Stimulated activated memory B cell treated with anti-CD40 and anti-IgM and Interleukin-4, amounts not matched to agents 10 μg/mL and 1 μg/mL and 100 μg/mL, for 72 hours (primary cell): ENCODE results near the gene NAP1L1.
"Not testable (repeated sequence)": the region's sequence is repeated elsewhere in the genome, so short reads cannot be mapped to it uniquely, and the experiment has no call there.

Experiments used
- ATAC-seq: fragments of 150-1000 bp; cut with Tn5 transposase; 2 replicates; pipeline ENCODE4 v1.10.0; 2021
- H3K27ac Mint-ChIP-seq: one replicate; pipeline ENCODE4 v1.8.0; 2022; ENCODE audit warnings: mild to moderate bottlenecking, mixed read lengths
- H3K27me3 Mint-ChIP-seq: one replicate; pipeline ENCODE4 v1.8.0; 2022; ENCODE audit warnings: mixed read lengths
- H3K36me3 Mint-ChIP-seq: one replicate; pipeline ENCODE4 v1.8.0; 2022; ENCODE audit warnings: mixed read lengths
- H3K4me1 Mint-ChIP-seq: one replicate; pipeline ENCODE4 v1.8.0; 2022; ENCODE audit warnings: mixed read lengths
- H3K4me3 Mint-ChIP-seq: one replicate; pipeline ENCODE4 v1.8.0; 2022; ENCODE audit warnings: mild to moderate bottlenecking, moderate library complexity, mixed read lengths
- H3K9me3 Mint-ChIP-seq: one replicate; pipeline ENCODE4 v1.8.0; 2022; ENCODE audit warnings: mixed read lengths

The NAP1L1 gene

DNA sequence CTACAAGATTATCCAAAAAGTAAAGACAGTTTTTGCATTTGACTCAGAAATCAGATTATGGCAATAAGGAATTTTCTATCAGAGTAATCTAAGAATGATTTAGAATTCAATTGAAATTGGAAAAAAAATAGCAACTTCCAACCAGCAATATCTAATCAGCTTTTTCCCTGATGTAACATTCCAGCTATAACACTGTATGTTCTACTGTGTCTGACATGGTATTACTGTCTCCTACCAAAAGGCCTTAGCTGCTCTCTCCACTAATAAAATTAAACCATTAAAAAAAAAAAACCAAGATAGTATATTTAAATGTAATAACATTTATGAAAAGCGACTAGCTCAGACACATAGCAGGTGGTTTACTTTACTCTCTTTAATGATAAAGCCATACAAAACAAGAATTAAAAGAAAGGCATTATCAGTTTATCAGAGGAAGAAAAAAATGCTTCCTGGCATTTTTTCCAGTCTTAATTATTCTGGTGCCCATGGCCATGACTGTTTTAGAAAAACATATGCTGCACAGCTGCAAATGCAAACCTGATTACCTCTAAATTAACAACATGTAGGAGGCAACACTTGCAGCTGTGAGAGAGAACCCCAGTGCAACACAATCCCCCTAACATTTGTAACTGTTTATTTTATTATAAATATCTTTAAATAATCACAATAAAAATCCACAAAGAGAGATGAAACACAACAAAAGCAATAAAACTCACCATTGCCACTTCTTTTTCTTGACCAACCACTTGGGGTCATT is 81.7 kb downstream of the NAP1L1 start:
- H3K27ac Mint-ChIP-seq: no peak overlapping the region
- H3K4me1 Mint-ChIP-seq: no peaks in the 10 kb centered on the region
- no peaks in the 10 kb centered on the region for H3K36me3 Mint-ChIP-seq
- H3K4me3 Mint-ChIP-seq: no peak overlapping the region
- H3K27me3 Mint-ChIP-seq: no peaks in the 10 kb centered on the region
- peaks cover 6% of the 10 kb centered on the region for H3K9me3 Mint-ChIP-seq
- no peak for ATAC-seq

DNA sequence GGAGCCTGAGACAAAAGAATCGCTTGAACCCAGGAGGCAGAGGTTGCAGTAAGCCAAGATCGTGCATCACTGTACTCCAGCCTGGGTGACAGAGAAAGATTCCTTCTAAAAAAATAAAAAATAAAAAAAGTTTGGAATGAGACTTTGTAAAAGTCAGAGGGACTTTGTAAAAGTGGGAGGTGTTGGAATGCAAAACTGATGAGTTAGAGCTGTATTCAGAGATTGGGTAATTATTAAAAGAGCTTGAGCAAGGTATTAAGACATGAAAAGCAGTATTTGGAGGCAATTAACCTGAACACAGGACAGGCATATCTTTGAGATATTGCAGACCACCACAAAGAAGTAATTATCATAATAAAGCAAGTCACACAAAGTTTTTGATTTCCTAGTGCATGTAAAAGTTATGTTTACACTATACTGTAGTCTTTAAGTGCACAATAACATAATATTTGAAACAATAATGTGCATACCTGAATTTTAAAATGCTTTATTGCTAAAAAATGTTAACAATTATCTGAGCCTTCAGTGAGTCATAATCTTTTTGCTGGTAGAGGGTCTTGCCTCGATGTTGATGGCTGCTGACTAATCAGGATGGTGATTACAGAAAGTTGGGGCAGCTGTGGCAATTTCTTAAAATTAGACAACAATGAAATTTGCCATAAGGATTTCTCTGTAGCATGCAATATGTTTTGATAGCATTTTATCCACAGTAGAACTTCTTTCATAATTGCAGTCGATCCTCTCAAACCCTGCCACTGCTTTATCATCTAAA is 86.0 kb downstream of the NAP1L1 start:
- Mint-ChIP-seq H3K4me1 (no peaks in the 10 kb centered on the region), H3K9me3 (no peaks in the 10 kb centered on the region), H3K4me3 (no peak overlapping the region), H3K27ac (no peak overlapping the region), H3K36me3 (no peaks in the 10 kb centered on the region), H3K27me3 (peaks cover 6% of the 10 kb centered on the region)
- no peak for ATAC-seq

DNA sequence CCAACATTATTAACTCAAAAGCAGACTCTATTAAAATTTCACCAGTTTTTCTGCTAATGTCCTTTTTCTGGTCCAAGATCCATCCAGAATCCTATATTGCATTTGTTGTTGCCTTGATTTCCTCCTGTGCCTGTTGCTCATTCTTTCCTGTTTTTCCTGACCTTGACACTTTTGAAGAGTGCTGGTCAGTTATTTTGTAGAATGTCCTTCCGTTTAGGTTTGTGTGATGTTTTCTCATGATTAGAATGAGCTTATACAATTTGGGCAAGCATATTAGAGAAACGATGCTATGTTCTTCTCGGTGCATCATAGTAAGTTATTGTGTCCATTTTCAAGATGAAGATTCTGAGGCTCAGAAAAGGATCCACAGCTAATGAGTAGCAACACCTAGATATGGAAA is 86.8 kb downstream of the NAP1L1 start:
- H3K9me3 Mint-ChIP-seq: no peaks in the 10 kb centered on the region
- peaks cover 13% of the 10 kb centered on the region for H3K27me3 Mint-ChIP-seq
- no peaks in the 10 kb centered on the region for H3K4me1 Mint-ChIP-seq
- no peak overlapping the region for H3K27ac Mint-ChIP-seq
- no peak for ATAC-seq
- H3K36me3 Mint-ChIP-seq: no peaks in the 10 kb centered on the region
- no peak overlapping the region for H3K4me3 Mint-ChIP-seq

DNA sequence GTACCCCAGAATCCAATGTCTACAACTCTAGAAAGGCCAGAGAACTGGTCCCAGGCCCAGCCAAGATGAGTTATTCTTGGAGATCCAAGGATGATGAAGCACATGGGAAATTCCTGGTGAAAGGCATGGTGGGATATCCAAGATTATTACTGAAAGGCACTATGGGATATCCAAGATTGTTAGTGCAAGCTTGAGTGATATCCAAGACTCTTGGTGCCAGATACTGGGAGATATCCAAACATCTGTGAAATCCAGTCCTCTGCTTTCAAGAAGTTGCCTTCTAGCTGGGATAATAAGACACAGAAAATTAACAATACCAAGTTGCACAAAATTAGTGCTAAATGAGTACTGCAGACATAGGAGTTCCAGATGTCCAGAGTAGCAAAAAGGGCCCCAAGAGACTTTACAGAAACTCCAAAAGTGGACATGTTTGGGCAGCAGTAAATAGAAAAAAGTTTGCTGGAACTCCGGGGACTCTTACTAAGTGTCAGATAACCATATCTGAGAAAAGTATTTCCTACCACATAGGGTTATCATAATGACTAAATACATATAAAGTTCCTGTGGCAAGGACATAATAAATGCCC is 87.5 kb downstream of the NAP1L1 start:
- H3K9me3 Mint-ChIP-seq: no peaks in the 10 kb centered on the region
- H3K36me3 Mint-ChIP-seq: no peaks in the 10 kb centered on the region
- peaks cover 13% of the 10 kb centered on the region for H3K27me3 Mint-ChIP-seq
- no peak overlapping the region for H3K4me3 Mint-ChIP-seq
- no peak for ATAC-seq
- no peak overlapping the region for H3K27ac Mint-ChIP-seq
- no peaks in the 10 kb centered on the region for H3K4me1 Mint-ChIP-seq

DNA sequence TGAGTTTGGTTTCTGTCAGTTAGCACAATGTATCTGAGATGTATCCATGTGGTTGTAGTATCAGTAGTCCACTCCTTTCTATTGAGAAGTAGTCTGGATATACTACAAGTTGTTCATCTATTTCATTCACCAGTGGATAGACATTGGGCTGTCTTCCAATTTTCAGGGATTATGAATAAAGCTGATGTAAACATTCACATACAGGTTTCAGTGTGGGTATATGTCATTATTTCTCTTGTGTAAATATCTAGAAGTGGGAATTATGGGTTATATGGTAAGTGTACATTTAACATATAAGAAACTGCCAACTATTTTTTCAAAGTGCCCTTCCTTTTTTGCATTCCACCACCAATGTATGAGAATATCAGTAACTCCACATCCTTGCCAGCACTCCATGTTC is 88.8 kb downstream of the NAP1L1 start:
- H3K9me3 Mint-ChIP-seq: no peaks in the 10 kb centered on the region
- no peak overlapping the region for H3K4me3 Mint-ChIP-seq
- H3K27ac Mint-ChIP-seq: no peak overlapping the region
- ATAC-seq: no peak
- H3K4me1 Mint-ChIP-seq: no peaks in the 10 kb centered on the region
- H3K27me3 Mint-ChIP-seq: peaks cover 13% of the 10 kb centered on the region
- no peaks in the 10 kb centered on the region for H3K36me3 Mint-ChIP-seq

DNA sequence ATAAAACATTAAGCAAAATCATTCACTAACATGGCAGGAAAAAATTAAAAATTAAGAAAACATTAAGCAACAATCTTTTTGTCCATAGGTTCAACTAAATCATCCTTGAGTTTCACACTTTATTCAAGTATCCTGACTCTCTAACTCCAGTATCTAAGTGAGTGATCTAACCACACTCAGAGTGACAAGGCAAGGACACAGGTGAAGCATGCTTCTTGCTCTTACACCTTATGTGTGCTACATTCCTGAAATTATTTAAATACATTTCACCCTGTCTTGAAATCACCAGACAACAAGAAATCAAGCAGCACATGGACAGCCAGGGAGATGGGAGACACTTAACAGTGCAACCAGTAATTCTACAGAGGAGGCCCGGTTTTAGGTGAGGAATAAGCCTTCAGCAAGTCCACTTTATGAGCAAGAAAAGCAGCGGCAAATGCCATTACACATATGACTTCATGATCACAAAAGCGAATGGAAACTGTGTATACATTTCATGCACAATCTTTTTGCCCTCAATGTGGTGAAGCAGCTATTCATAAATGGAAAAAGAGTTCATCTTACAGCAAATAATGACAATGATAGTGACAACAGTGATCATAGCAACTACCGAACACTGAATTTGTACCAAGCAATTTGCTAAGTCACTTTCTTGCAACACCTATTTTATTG is 90.3 kb downstream of the NAP1L1 start:
- H3K4me3 Mint-ChIP-seq: no peak overlapping the region
- no peaks in the 10 kb centered on the region for H3K4me1 Mint-ChIP-seq
- peaks cover 28% of the 10 kb centered on the region for H3K27me3 Mint-ChIP-seq
- no peak for ATAC-seq
- H3K36me3 Mint-ChIP-seq: no peaks in the 10 kb centered on the region
- H3K9me3 Mint-ChIP-seq: no peaks in the 10 kb centered on the region
- H3K27ac Mint-ChIP-seq: no peak overlapping the region

DNA sequence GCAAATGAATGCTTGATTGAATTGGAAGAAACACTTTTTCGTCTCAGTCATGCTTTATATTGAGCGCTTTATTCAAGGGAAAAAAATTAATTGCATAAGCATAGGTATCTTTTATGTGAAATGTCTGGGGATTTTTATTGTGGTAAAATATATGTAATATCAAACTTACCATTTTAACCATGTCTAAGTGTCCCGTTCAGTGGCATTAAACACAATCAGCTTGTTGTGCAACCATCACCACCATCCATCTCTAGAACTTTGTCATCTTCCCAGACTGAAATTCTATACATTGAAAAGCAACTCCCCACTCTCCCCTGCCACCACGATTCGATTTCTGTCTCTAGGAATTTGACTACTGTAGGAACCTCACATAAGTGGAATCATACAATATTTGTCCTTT is 92.7 kb downstream of the NAP1L1 start:
- H3K27ac Mint-ChIP-seq: no peak overlapping the region
- no peaks in the 10 kb centered on the region for H3K4me1 Mint-ChIP-seq

DNA sequence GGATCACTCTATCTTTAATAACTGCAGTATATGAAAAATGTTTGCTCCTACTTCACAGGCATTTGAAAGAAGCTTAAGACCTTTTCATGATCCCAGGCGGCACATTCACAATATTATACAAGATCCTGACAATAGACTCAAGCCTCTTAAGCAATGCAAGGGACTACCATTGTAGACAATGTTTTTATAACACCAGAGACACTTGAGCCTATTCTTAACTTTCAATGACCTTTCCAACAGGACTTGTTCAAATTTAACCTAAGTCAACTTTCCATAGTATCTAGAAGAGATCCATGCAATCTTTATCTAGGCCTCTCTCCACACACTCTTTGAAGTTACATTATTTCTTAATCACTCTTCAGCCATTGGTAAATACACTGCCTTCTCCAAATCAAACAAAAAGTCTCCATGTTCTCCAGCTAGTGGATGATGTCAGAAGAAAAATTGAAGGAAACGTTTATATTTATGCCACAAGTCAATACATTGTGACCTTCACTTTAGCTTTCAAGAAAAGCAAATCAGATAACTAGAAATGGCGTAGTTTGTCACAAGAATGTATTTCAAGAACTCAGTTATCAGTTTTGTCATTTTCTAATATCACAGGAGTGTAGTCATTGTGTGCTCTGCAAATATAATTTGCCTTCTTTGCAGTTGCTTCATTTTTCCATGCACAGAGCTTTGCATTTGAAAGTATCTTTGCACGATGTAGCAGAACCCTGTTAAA is 94.1 kb downstream of the NAP1L1 start:
- no peak overlapping the region for H3K27ac Mint-ChIP-seq
- no peak for ATAC-seq
- H3K27me3 Mint-ChIP-seq: peaks cover 41% of the 10 kb centered on the region
- peaks cover 12% of the 10 kb centered on the region for H3K36me3 Mint-ChIP-seq
- no peak overlapping the region for H3K4me3 Mint-ChIP-seq
- no peaks in the 10 kb centered on the region for H3K4me1 Mint-ChIP-seq
- peaks cover 11% of the 10 kb centered on the region for H3K9me3 Mint-ChIP-seq

More for the DNA sequence above, 92.7 kb downstream of the NAP1L1 start:
- ATAC-seq: no peak
- H3K36me3 Mint-ChIP-seq: peaks cover 12% of the 10 kb centered on the region
- H3K9me3 Mint-ChIP-seq: peaks cover 11% of the 10 kb centered on the region
- H3K27me3 Mint-ChIP-seq: peaks cover 41% of the 10 kb centered on the region
- no peak overlapping the region for H3K4me3 Mint-ChIP-seq

DNA sequence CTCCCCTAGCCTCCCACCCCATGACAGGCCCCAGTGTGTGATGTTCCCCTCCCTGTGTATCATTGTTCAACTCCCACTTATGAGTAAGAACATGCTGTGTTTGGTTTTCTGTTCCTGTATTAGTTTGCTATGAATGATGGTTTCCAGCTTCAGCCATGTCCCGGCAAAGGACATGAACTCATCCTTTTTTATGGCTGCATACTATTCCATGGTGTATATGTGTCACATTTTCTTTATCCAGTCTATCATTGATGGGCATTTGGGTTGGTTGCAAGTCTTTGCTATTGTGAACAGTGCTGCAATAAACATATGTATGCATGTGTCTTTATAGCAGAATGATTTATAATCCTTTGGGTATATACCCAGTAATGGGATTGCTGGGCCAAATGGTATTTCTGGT is 96.8 kb downstream of the NAP1L1 start:
- Mint-ChIP-seq H3K36me3 (peaks cover 12% of the 10 kb centered on the region), H3K27me3 (peaks cover 29% of the 10 kb centered on the region), H3K9me3 (peaks cover 11% of the 10 kb centered on the region)
- H3K4me3 Mint-ChIP-seq, ATAC-seq, H3K4me1 Mint-ChIP-seq, H3K27ac Mint-ChIP-seq: not testable (repeated sequence)
